ENCODE data around the gene SCRN1. TPM values are rescaled to one million over a fixed set of nuclear protein-coding genes. Genes with fewer than 3 reads are reported as not detected.

Gene SCRN1
- total RNA-seq, 1 experiment from 2014 or later, result 37.9 TPM

GRCh38 chr7:29955799-29956486 lies 33.7 kb downstream of the SCRN1 start:
- no peak for DNase-seq

GRCh38 chr7:29955075-29955792 lies 34.4 kb downstream of the SCRN1 start:
- intact Hi-C loops (cut with micrococcal nuclease), result no loop called here
- no peaks in the 10 kb centered on the region for H3K9me3 ChIP-seq (ENCODE audit: low read length)

More at GRCh38 chr7:29955799-29956486, 33.7 kb downstream of the SCRN1 start:
- H3K9me2 ChIP-seq (replicated peaks; ENCODE audit: low read length), result no peaks in the 10 kb centered on the region
- ChIA-PET CTCF (no interaction called here), POLR2A (ENCODE audit: unreplicated experiment) (no interaction called here)
- H3K79me2 ChIP-seq (ENCODE audit: low read length), result no peaks in the 10 kb centered on the region
- BruUV-seq (replicated peaks), result no TSS peak
- no peak overlapping the region for H3K4me2 ChIP-seq (ENCODE audit: low read length)
- H3K4me3 ChIP-seq (ENCODE audit: low read length), result no peak overlapping the region
- no peaks in the 10 kb centered on the region for H3K4me1 ChIP-seq (ENCODE audit: insufficient read depth, low read length)
- no peaks in the 10 kb centered on the region for H4K20me1 ChIP-seq (ENCODE audit: low read length)
- H3K9me3 ChIP-seq (ENCODE audit: low read length), result no peaks in the 10 kb centered on the region
- H2AFZ ChIP-seq (ENCODE audit: low read length), result no peak overlapping the region
- no peak overlapping the region for H3K27ac ChIP-seq (ENCODE audit: low read length)
- H3K27me3 ChIP-seq (ENCODE audit: low read length), result no peaks in the 10 kb centered on the region
- intact Hi-C loops (cut with micrococcal nuclease), result no loop called here
- TF ChIP-seq CTCF (conservative IDR thresholded peaks at IDR 0.05; ENCODE audit: low read depth, low read length), result no peak
- TF ChIP-seq EZH2phosphoT487 (IDR thresholded peaks at IDR 0.05; ENCODE audit: borderline replicate concordance, low read length), result no peak
- TF ChIP-seq EZH2 (IDR thresholded peaks at IDR 0.05; ENCODE audit: low read length, unreplicated experiment), result no peak
- H3F3A ChIP-seq (ENCODE audit: low read length, unreplicated experiment), result no peaks in the 10 kb centered on the region
- peaks cover 16% of the 10 kb centered on the region for H3K36me3 ChIP-seq (ENCODE audit: low read depth, low read length)
- ATAC-seq, result no peak
- H3K9ac ChIP-seq (ENCODE audit: low read length), result no peak overlapping the region

More at GRCh38 chr7:29955075-29955792, 34.4 kb downstream of the SCRN1 start:
- CTCF ChIA-PET, result no interaction called here
- no peaks in the 10 kb centered on the region for H3K27me3 ChIP-seq (ENCODE audit: low read length)
- no peak for DNase-seq
- POLR2A ChIA-PET (ENCODE audit: unreplicated experiment), result no interaction called here
- no peaks in the 10 kb centered on the region for H4K20me1 ChIP-seq (ENCODE audit: low read length)
- peaks cover 17% of the 10 kb centered on the region for H3K36me3 ChIP-seq (ENCODE audit: low read depth, low read length)
- no peaks in the 10 kb centered on the region for H3K9me2 ChIP-seq (replicated peaks; ENCODE audit: low read length)
- H2AFZ ChIP-seq (ENCODE audit: low read length), result no peak overlapping the region
- no peak overlapping the region for H3K27ac ChIP-seq (ENCODE audit: low read length)
- no peaks in the 10 kb centered on the region for H3K4me1 ChIP-seq (ENCODE audit: insufficient read depth, low read length)
- no peaks in the 10 kb centered on the region for H3K79me2 ChIP-seq (ENCODE audit: low read length)
- TF ChIP-seq CTCF (conservative IDR thresholded peaks at IDR 0.05; ENCODE audit: low read depth, low read length) (no peak), EZH2phosphoT487 (IDR thresholded peaks at IDR 0.05; ENCODE audit: borderline replicate concordance, low read length) (no peak), EZH2 (IDR thresholded peaks at IDR 0.05; ENCODE audit: low read length, unreplicated experiment) (no peak)
- H3K9ac ChIP-seq (ENCODE audit: low read length), result no peak overlapping the region
- H3F3A ChIP-seq (ENCODE audit: low read length, unreplicated experiment), result no peaks in the 10 kb centered on the region
- ATAC-seq, result no peak
- H3K4me2 ChIP-seq (ENCODE audit: low read length), result no peak overlapping the region
- BruUV-seq (replicated peaks), result no TSS peak
- no peak overlapping the region for H3K4me3 ChIP-seq (ENCODE audit: low read length)
